ENCODE measurements around the gene GPR89A.
"Not testable (repeated sequence)": the region's sequence is repeated elsewhere in the genome, so short reads cannot be mapped to it uniquely, and the experiment has no call there.

The GPR89A gene

DNA sequence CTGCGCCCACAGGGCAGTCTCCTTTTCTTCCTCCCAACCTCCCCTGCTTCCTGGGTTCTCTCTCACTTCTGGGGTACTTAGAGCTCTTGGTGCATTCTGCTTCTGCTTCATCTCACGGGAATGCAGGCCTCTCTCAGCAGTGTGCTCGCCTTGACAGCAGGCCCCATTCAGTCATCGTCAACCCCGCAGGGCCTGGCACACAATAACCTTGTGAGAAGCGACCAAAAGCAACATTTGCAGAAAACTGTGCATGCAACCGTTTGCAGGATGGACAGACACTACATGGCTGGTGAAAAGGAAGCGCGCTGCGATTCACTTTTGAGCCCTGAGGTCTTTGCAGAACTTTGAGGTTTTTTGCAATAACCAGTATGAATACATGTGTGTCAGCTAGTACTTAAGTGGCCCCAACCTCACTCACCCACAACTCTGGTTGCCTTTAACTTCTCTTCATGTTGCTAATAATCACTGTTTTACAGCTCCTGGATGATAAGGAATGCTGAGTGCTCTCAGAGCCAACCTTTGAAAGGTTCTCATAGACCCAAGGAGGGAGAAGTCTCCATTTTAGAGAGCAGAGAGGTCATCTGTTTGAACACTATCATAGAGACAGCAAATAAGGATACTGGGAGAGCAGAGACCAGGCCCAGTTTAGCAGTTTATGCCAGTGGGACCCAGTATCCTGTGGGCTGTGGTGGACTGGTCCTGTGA, 109.0 kb downstream of the GPR89A start:
- Histone ChIP-seq H3K4me3 (no peak overlapping the region), H3K9me3 (ENCODE audit: low read depth, low read length) (no peaks in the 10 kb centered on the region), H3K27ac (no peak overlapping the region), H3K36me3 (ENCODE audit: insufficient read depth, low read length) (no peaks in the 10 kb centered on the region), H3K9ac (ENCODE audit: insufficient read length) (no peak overlapping the region)
- DNase-seq (ENCODE audit: low read depth, low spot score) = no peak
- TF ChIP-seq EZH2 (IDR thresholded peaks at IDR 0.05) = no peak
- no peak for TF ChIP-seq FOXP2 (optimal IDR thresholded peaks at IDR 0.05; ENCODE audit: control extremely low read depth, extremely low read length, insufficient read depth)
- no peak for TF ChIP-seq POLR2AphosphoS5 (IDR thresholded peaks at IDR 0.05; ENCODE audit: borderline replicate concordance, low read depth, low read length)

- DNase-seq (ENCODE audit: low read depth, low spot score) = no peak
- TF ChIP-seq POLR2AphosphoS5 (IDR thresholded peaks at IDR 0.05; ENCODE audit: borderline replicate concordance, low read depth, low read length) = no peak
- TF ChIP-seq EZH2 (IDR thresholded peaks at IDR 0.05) = no peak
- TF ChIP-seq FOXP2 (optimal IDR thresholded peaks at IDR 0.05; ENCODE audit: control extremely low read depth, extremely low read length, insufficient read depth) = no peak
- Histone ChIP-seq H3K27ac (no peak overlapping the region), H3K9ac (ENCODE audit: insufficient read length) (no peak overlapping the region), H3K36me3 (ENCODE audit: insufficient read depth, low read length) (no peaks in the 10 kb centered on the region), H3K9me3 (ENCODE audit: low read depth, low read length) (no peaks in the 10 kb centered on the region), H3K4me3 (no peak overlapping the region)
Observed at GRCh38 chr1:145717833-145718232, 110.0 kb downstream of the GPR89A start.

- H3K9ac ChIP-seq (ENCODE audit: insufficient read length); H3K9me3 ChIP-seq (ENCODE audit: low read depth, low read length); H3K36me3 ChIP-seq (ENCODE audit: insufficient read depth, low read length); H3K4me3 ChIP-seq; H3K27ac ChIP-seq; DNase-seq (ENCODE audit: low read depth, low spot score): not testable (repeated sequence)
Observed at GRCh38 chr1:145718465-145718864, 110.7 kb downstream of the GPR89A start.

GRCh38 chr1:145719230-145720079, 111.7 kb downstream of the GPR89A start, which contains the start of gene CD160:
CD160 (plus strand) TSS chr1:145719499; CDS start chr1:145728328, 8,829 bp downstream.
- Histone ChIP-seq H3K27ac (no peak within 1 kb of the TSS), H3K9ac (ENCODE audit: insufficient read length) (no peak within 1 kb of the TSS), H3K4me3 (no peak within 1 kb of the TSS), H3K9me3 (ENCODE audit: low read depth, low read length) (no peaks in the 10 kb centered on the region), H3K36me3 (ENCODE audit: insufficient read depth, low read length) (no peaks in the 10 kb centered on the region)
- no peak for TF ChIP-seq FOXP2 (optimal IDR thresholded peaks at IDR 0.05; ENCODE audit: control extremely low read depth, extremely low read length, insufficient read depth)
- no peak for TF ChIP-seq POLR2AphosphoS5 (IDR thresholded peaks at IDR 0.05; ENCODE audit: borderline replicate concordance, low read depth, low read length)
- no peak for TF ChIP-seq EZH2 (IDR thresholded peaks at IDR 0.05)
- no peak for DNase-seq (ENCODE audit: low read depth, low spot score)

Measured in SK-N-MC (cell line).